ENCODE measurements around the gene DDX1.

- TF ChIP-seq EZH2 (IDR thresholded peaks at IDR 0.05; ENCODE audit: borderline replicate concordance, control insufficient read depth, low read depth, low read length) (no peak), IRF5 (IDR thresholded peaks at IDR 0.05; ENCODE audit: borderline replicate concordance) (no peak), ATF3 (IDR thresholded peaks at IDR 0.05; ENCODE audit: borderline replicate concordance, extremely low read depth, low read depth, low read length) (no peak), NFIC (IDR thresholded peaks at IDR 0.05; ENCODE audit: low read depth, low read length) (no peak), CHD2 (IDR thresholded peaks at IDR 0.05; ENCODE audit: borderline replicate concordance, low read depth, low read length) (no peak), CTCF (IDR thresholded peaks at IDR 0.05 in 2 of 3, conservative IDR thresholded peaks at IDR 0.05 in 1 of 3; ENCODE audit: control insufficient read depth in 2 of 3, extremely low read depth in 1 of 3, insufficient read depth in 1 of 3, low read depth in 3 of 3, low read length in 3 of 3) (no peak), POLR2A (IDR thresholded peaks at IDR 0.05; ENCODE audit: low read depth, low read length) (no peak), CREM (IDR thresholded peaks at IDR 0.05; ENCODE audit: low read depth) (no peak), FOS (IDR thresholded peaks at IDR 0.05; ENCODE audit: borderline replicate concordance, extremely low read depth, insufficient read length) (no peak), TCF12 (IDR thresholded peaks at IDR 0.05; ENCODE audit: low read depth, low read length) (no peak)
Observed at GRCh38 chr2:15633971-15634346, 42.3 kb downstream of the DDX1 start.
